HK-2 (cell line): ENCODE measurements around the gene CDH13.

Experiments
- DNase-seq: peaks from one replicate; pipeline ENCODE4 v3.0.0-alpha.2; 2018; ENCODE audit not compliant: unreplicated experiment

The CDH13 gene

GRCh38 chr16:83160287-83161020, 533.7 kb downstream of the CDH13 start:
- no peak for DNase-seq

- DNase-seq = no peak
These were observed 536.0 kb downstream of the CDH13 start for GRCh38 chr16:83162791-83163190.

GRCh38 chr16:83164816-83165215, 538.0 kb downstream of the CDH13 start:
- DNase-seq = no peak

- no peak for DNase-seq
These were observed 544.6 kb downstream of the CDH13 start for GRCh38 chr16:83171396-83171795.

- DNase-seq = no peak
These were observed 547.9 kb downstream of the CDH13 start for GRCh38 chr16:83174671-83175070.

GRCh38 chr16:83176802-83177201, 550.0 kb downstream of the CDH13 start:
- no peak for DNase-seq

- no peak for DNase-seq
These were observed 559.1 kb downstream of the CDH13 start for GRCh38 chr16:83185902-83186301.

- DNase-seq = peak; percentile 10
These were observed 560.6 kb downstream of the CDH13 start for GRCh38 chr16:83187405-83187804.

GRCh38 chr16:83196796-83197195, 570.0 kb downstream of the CDH13 start:
- DNase-seq = no peak

GRCh38 chr16:83197450-83197849, 570.7 kb downstream of the CDH13 start:
- DNase-seq = no peak

- no peak for DNase-seq
These were observed 572.2 kb downstream of the CDH13 start for GRCh38 chr16:83198977-83199376.

- DNase-seq = no peak
These were observed 573.4 kb downstream of the CDH13 start for GRCh38 chr16:83200005-83200779.

GRCh38 chr16:83201748-83202147, 575.0 kb downstream of the CDH13 start:
- no peak for DNase-seq

- no peak for DNase-seq
These were observed 579.1 kb downstream of the CDH13 start for GRCh38 chr16:83205896-83206295.

GRCh38 chr16:83206426-83206825, 579.7 kb downstream of the CDH13 start:
- no peak for DNase-seq

- no peak for DNase-seq
These were observed 584.9 kb downstream of the CDH13 start for GRCh38 chr16:83211711-83212110.

GRCh38 chr16:83212301-83212841, 585.6 kb downstream of the CDH13 start:
- no peak for DNase-seq

GRCh38 chr16:83214671-83215070, 587.9 kb downstream of the CDH13 start:
- no peak for DNase-seq

GRCh38 chr16:83215406-83216001, 588.7 kb downstream of the CDH13 start:
- DNase-seq = peak; percentile 57

- no peak for DNase-seq
These were observed 592.5 kb downstream of the CDH13 start for GRCh38 chr16:83219285-83219684.

GRCh38 chr16:83220066-83220465, 593.3 kb downstream of the CDH13 start:
- no peak for DNase-seq

GRCh38 chr16:83224642-83225041, 597.9 kb downstream of the CDH13 start:
- DNase-seq = no peak

GRCh38 chr16:83227336-83227735, 600.6 kb downstream of the CDH13 start:
- DNase-seq = no peak
